HFFc6 (cell line): Measurements from ENCODE around the gene MCM5. TPM values are rescaled to one million over a fixed set of nuclear protein-coding genes. Genes with fewer than 3 reads are reported as not detected.

Experiments
- DNase-seq: peaks from one replicate; pipeline ENCODE4 v3.0.0-alpha.2; 2018
- H3K27ac Mint-ChIP-seq: 2 replicates; pipeline ENCODE4 v1.8.0; 2020; ENCODE audit warnings: mild to moderate bottlenecking, mixed read lengths
- H3K27me3 Mint-ChIP-seq: 2 replicates; pipeline ENCODE4 v1.8.0; 2021; ENCODE audit warnings: mild to moderate bottlenecking, moderate library complexity, mixed read lengths; ENCODE audit not compliant: insufficient read depth
- H3K36me3 Mint-ChIP-seq: 2 replicates; pipeline ENCODE4 v1.8.0; 2021; ENCODE audit warnings: low read depth, mixed read lengths
- H3K4me1 Mint-ChIP-seq: 2 replicates; pipeline ENCODE4 v1.8.0; 2020; ENCODE audit warnings: low read depth, mixed read lengths
- H3K4me3 Mint-ChIP-seq: 2 replicates; pipeline ENCODE4 v1.8.0; 2020; ENCODE audit warnings: mild to moderate bottlenecking, moderate library complexity, mixed read lengths
- H3K9me3 Mint-ChIP-seq: 2 replicates; pipeline ENCODE4 v1.8.0; 2020; ENCODE audit warnings: mild to moderate bottlenecking, mixed read lengths
- CTCF ChIP-seq: fragments of 200-600 bp; sonication (generic); IDR thresholded peaks from 2 replicates; pipeline ENCODE4 v1.5.0; 2021; ENCODE audit warnings: antibody characterized with exemption, mild to moderate bottlenecking
- total RNA-seq, 6 experiments: library from RNA; stranded (reverse); fragmentation: NEBNext Ultra II Directional; extraction: Animal tissue kit (Norgen Biotek cat#: 25700); gene quantifications; 2 replicates in 1 of 6; 3 replicates in 5 of 6; pipeline ENCODE4 v1.2.3, GENCODE V29; 2021

Gene MCM5
- total RNA-seq, 6 experiments from 2014 or later = 41.1 to 96.3 (median 79.9) TPM

GRCh38 chr22:35422936-35423335 lies 23.0 kb downstream of the MCM5 start:
- Mint-ChIP-seq H3K4me1 (peaks cover 21% of the 10 kb centered on the region), H3K27ac (no peak overlapping the region), H3K4me3 (no peak overlapping the region), H3K36me3 (peaks cover 7% of the 10 kb centered on the region; the same call in 1 of the 2 replicates), H3K27me3 (peaks cover 2% of the 10 kb centered on the region), H3K9me3 (no peaks in the 10 kb centered on the region)
- TF ChIP-seq CTCF = no peak
- DNase-seq = no peak

GRCh38 chr22:35424081-35424480 lies 24.1 kb downstream of the MCM5 start:
- no peaks in the 10 kb centered on the region for H3K9me3 Mint-ChIP-seq
- H3K4me3 Mint-ChIP-seq = no peak overlapping the region
- peaks cover 20% of the 10 kb centered on the region for H3K4me1 Mint-ChIP-seq
- H3K36me3 Mint-ChIP-seq = peaks cover 7% of the 10 kb centered on the region; the same call in 1 of the 2 replicates
- H3K27me3 Mint-ChIP-seq = peaks cover 2% of the 10 kb centered on the region
- DNase-seq = no peak
- H3K27ac Mint-ChIP-seq = peak overlapping the region; percentile 40; the same call in 1 of the 2 replicates
- no peak for TF ChIP-seq CTCF

- Mint-ChIP-seq H3K27ac (no peak overlapping the region), H3K36me3 (peaks cover 7% of the 10 kb centered on the region; the same call in 1 of the 2 replicates)
Measured at GRCh38 chr22:35424761-35425160, 24.8 kb downstream of the MCM5 start.

GRCh38 chr22:35425546-35425945 lies 25.6 kb downstream of the MCM5 start:
- Mint-ChIP-seq H3K4me1 (peaks cover 20% of the 10 kb centered on the region), H3K9me3 (no peaks in the 10 kb centered on the region), H3K36me3 (peaks cover 7% of the 10 kb centered on the region; the same call in 1 of the 2 replicates), H3K27ac (no peak overlapping the region), H3K27me3 (peaks cover 2% of the 10 kb centered on the region), H3K4me3 (no peak overlapping the region)
- no peak for TF ChIP-seq CTCF
- DNase-seq = no peak

More at GRCh38 chr22:35424761-35425160, 24.8 kb downstream of the MCM5 start:
- peaks cover 20% of the 10 kb centered on the region for H3K4me1 Mint-ChIP-seq
- no peak overlapping the region for H3K4me3 Mint-ChIP-seq
- no peak for DNase-seq
- no peaks in the 10 kb centered on the region for H3K9me3 Mint-ChIP-seq
- H3K27me3 Mint-ChIP-seq = peaks cover 2% of the 10 kb centered on the region
- no peak for TF ChIP-seq CTCF

- H3K4me1 Mint-ChIP-seq = peaks cover 23% of the 10 kb centered on the region
- H3K9me3 Mint-ChIP-seq = no peaks in the 10 kb centered on the region
- peak; percentile 5 for DNase-seq
- peak overlapping the region; percentile 56; the same call in 1 of the 2 replicates for H3K27ac Mint-ChIP-seq
- no peak for TF ChIP-seq CTCF
- H3K4me3 Mint-ChIP-seq = no peak overlapping the region
- H3K36me3 Mint-ChIP-seq = peaks cover 7% of the 10 kb centered on the region; the same call in 1 of the 2 replicates
- peaks cover 2% of the 10 kb centered on the region for H3K27me3 Mint-ChIP-seq
Measured at GRCh38 chr22:35425971-35426800, 26.2 kb downstream of the MCM5 start.
